Pancreas (tissue), 10 donors: Measurements from ENCODE around the gene GATAD2A. TPM values are rescaled to one million over a fixed set of nuclear protein-coding genes. Genes with fewer than 3 reads are reported as not detected.

Experiments
- ATAC-seq, 4 donors: fragments of 200-7000 bp; cut with Tn5 transposase; one replicate each; pipeline versions ENCODE4 v1.8.0 to v1.9.1; 2020; ENCODE audit warnings: mild to moderate bottlenecking in 4 of 4, moderate library complexity in 4 of 4
- DNase-seq, 6 donors: peaks; one replicate each; pipeline ENCODE4 v3.0.0-alpha.2; 2020
- FAIRE-seq: peaks from 2 replicates; lab custom pipeline; 2012; peaks lifted over from hg19 to GRCh38; lab: Jason Lieb, UNC
- H3K27ac ChIP-seq, 4 donors: fragments of 200-600 bp; sonication (generic); 1 replicate in 3 of 4; 2 replicates in 1 of 4; pipeline versions ENCODE4 v1.5.0 to v1.8.0; 2020
- H3K27me3 ChIP-seq, 4 donors: fragments of 200-600 bp; one replicate each; pipeline ENCODE4 v1.8.0; 2021
- H3K36me3 ChIP-seq, 3 donors: fragments of 200-600 bp; sonication (generic) in 1 of 3; one replicate each; pipeline versions ENCODE4 v1.5.0 to v1.8.0; 2020 to 2021
- H3K4me1 ChIP-seq, 3 donors: fragments of 200-600 bp; one replicate each; pipeline ENCODE4 v1.8.0; 2021
- H3K4me3 ChIP-seq, 4 donors: fragments of 200-600 bp; sonication (generic) in 2 of 4; one replicate each; pipeline versions ENCODE4 v1.5.0 to v1.8.0; 2020 to 2021
- H3K9me3 ChIP-seq, 4 donors: fragments of 200-600 bp; one replicate each; pipeline ENCODE4 v1.8.0; 2021
- WGBS, 2 donors: extraction: QIAGEN DNeasy Blood & Tissue Kit; methylation state at CpG; one replicate each; pipeline ENCODE4 v1.1.7; 2013; 5-methylcytosine and 5-hydroxymethylcytosine counted together
- intact Hi-C, 3 donors: fragments of 100-400 bp; cut with DNase I; formaldehyde crosslinking; loops; one replicate each; pipeline versions ENCODE4 v1.11.1 to v1.14.2; 2022
- polyA plus RNA-seq, 2 donors: library from polyadenylated mRNA; stranded (reverse); fragments of 200-250 nt; gene quantifications; one replicate each; pipeline ENCODE4 v1.2.3, GENCODE V29; 2013
- total RNA-seq, 6 donors: library from RNA; stranded (reverse); fragmentation: NEBNext Ultra II Directional in 4 of 6; extraction: Animal tissue kit (Norgen Biotek cat#: 25700) in 4 of 6; gene quantifications; one replicate each; pipeline versions ENCODE4 v1.2.1 to v1.2.4, GENCODE V29; 2021 to 2023
- TF ChIP-seq, protein P1 (sequence below), 4 donors: fragments of 200-600 bp; sonication (generic) in 3 of 4; IDR thresholded peaks; one replicate each; pipeline versions ENCODE4 v1.5.0 to v1.8.0; 2021; ENCODE audit warnings: antibody characterized with exemption in 4 of 4
- donor health status: healthy with polysubstance abuse.
- donor health status: DM: no; HTN: no; CAD: no; lungs with moderate emphysema.
- donor health status: DM: no; HTN: no; CAD: no.
- donor health status: control.
- donor health status: control.
- donor health status: Bipolar disorder and iron deficiency.
- donor health status: DM: yes; HTN: yes; CAD: no.
- donor health status: DM: no; HTN: no; CAD: no.
- donor health status: DM: no; HTN: no; CAD: no.
- donor health status: DM: yes; HTN: yes; CAD: no.

The GATAD2A gene
- total and polyA plus RNA-seq, 8 donors: 11.9 to 51.8 (median 36.7) TPM

DNA sequence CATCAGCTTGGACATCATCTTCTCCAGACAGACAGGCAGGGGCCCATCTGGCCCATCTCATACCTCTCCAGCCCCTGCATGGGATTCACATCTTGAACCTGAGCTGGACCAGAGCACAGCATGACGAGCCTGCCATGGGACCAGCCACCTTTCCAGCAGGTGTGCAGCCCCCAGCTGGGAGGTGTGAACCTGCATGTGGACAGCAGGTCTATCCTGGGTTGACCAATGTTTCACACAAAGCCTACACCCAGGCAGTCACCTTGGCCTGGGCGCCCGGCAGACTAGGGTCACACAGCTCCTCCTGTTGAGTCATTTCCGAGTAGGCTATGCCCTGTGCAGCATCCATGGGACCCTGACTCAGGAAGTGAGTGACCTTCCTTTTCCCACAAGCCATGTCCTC is 43.4 kb upstream of the GATAD2A start:
- no peak for FAIRE-seq
- intact Hi-C loops: no loop called here
- peaks cover 0 to under 1% (median 0%) of the 10 kb centered on the region in 3 donors for H3K36me3 ChIP-seq
- peaks cover 0 to 4% (median 4%) of the 10 kb centered on the region in 3 donors for H3K4me1 ChIP-seq
- DNase-seq: peak in 1 of 6 donors; percentile 54
- H3K4me3 ChIP-seq: no peak overlapping the region
- TF ChIP-seq, protein P1, sequence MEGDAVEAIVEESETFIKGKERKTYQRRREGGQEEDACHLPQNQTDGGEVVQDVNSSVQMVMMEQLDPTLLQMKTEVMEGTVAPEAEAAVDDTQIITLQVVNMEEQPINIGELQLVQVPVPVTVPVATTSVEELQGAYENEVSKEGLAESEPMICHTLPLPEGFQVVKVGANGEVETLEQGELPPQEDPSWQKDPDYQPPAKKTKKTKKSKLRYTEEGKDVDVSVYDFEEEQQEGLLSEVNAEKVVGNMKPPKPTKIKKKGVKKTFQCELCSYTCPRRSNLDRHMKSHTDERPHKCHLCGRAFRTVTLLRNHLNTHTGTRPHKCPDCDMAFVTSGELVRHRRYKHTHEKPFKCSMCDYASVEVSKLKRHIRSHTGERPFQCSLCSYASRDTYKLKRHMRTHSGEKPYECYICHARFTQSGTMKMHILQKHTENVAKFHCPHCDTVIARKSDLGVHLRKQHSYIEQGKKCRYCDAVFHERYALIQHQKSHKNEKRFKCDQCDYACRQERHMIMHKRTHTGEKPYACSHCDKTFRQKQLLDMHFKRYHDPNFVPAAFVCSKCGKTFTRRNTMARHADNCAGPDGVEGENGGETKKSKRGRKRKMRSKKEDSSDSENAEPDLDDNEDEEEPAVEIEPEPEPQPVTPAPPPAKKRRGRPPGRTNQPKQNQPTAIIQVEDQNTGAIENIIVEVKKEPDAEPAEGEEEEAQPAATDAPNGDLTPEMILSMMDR (IDR thresholded peaks at IDR 0.05): no peak
- H3K27me3 ChIP-seq: no peaks in the 10 kb centered on the region
- no peaks in the 10 kb centered on the region for H3K9me3 ChIP-seq
- WGBS, 2 donors: 81 to 92% methylated on average over 4 of the region's 4 CpGs
- no peak overlapping the region for H3K27ac ChIP-seq
- ATAC-seq: no peak

DNA sequence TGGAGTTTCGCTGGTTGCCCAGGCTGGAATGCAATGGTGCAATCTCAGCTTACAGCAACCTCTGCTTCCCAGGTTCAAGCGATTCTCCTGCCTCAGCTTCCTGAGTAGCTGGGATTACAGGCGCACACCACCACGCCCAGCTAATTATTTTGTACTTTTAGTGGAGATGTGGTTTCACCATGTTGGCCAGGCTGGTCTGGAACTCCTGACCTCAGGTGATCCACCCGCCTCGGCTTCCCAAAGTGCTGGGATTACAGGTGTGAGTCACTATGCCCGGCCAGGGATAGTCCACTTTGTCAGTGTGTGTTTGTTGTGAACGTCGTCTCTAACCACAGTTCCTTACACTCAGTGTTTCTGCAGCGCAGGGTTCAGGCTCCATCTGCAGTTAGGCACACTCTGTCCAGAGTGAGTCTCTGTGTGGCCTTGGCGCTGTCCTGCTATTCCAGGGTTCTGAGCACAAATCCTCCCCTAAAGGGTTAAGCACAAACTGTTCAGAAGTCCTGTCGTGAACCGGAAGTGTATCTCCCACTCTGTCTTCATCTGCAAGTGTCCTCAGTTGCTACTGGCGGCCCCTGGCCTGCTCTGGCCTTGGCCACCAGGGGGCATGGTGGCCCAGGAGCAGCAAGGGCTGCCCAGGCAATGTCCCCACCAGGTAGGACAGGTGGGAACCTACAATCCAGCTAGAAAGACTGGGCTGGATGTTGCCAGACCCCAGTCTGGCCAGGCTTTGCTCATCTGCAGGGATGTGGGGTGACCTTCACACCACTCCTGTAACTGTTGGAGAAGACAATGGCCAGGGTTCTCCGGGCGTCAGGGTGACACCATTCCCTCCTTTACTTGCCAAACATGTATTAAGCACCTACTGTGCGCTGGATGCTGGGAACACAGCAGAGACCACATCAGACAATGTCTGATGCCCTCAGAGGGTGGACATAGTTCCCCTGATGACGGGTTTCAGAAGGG is 38.8 kb upstream of the GATAD2A start:
- no peaks in the 10 kb centered on the region for H3K36me3 ChIP-seq
- FAIRE-seq (no peak), ATAC-seq (peak; percentile 85 to 93 (median 90)), DNase-seq (peak; percentile 62 to 89 (median 84))
- H3K27ac ChIP-seq: no peak overlapping the region
- H3K4me3 ChIP-seq: no peak overlapping the region
- H3K9me3 ChIP-seq: no peaks in the 10 kb centered on the region
- WGBS, 2 donors: 37 to 43% methylated on average over 18 of the region's 18 CpGs
- intact Hi-C loops: no loop called here
- TF ChIP-seq, protein P1 (IDR thresholded peaks at IDR 0.05): peak; percentile 92 to 96 (median 94)
- no peaks in the 10 kb centered on the region for H3K27me3 ChIP-seq
- peaks cover 0 to 4% (median 4%) of the 10 kb centered on the region in 3 donors for H3K4me1 ChIP-seq

DNA sequence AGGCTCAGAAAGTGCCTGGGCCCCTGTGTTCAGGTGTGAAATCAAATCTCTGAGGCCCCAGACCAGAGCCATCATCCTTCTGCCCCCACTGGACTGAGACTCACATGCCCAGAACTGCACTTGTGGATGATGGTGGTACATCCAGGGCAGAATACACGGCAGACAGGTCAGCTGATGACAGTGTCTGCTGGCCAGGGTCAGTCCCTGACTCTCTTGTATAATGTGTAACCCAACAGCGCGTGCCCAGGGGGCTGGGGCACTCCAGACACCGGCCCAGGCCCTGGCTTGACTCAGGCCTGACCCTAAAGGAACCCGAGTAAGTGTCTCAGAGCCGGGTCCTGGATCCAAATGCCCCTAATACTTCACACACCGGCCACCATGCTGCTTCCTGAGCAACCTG is 37.4 kb upstream of the GATAD2A start:
- 67 to 79% methylated on average over 7 of the region's 7 CpGs for whole genome bisulfite sequencing, 2 donors
- intact Hi-C loops: no loop called here
- peaks cover 0 to 4% (median 4%) of the 10 kb centered on the region in 3 donors for H3K4me1 ChIP-seq
- TF ChIP-seq, protein P1 (IDR thresholded peaks at IDR 0.05): no peak
- FAIRE-seq: no peak
- DNase-seq: no peak
- no peaks in the 10 kb centered on the region for H3K27me3 ChIP-seq
- no peak overlapping the region for H3K27ac ChIP-seq
- H3K36me3 ChIP-seq: no peaks in the 10 kb centered on the region
- H3K9me3 ChIP-seq: no peaks in the 10 kb centered on the region
- no peak overlapping the region for H3K4me3 ChIP-seq
- no peak for ATAC-seq

DNA sequence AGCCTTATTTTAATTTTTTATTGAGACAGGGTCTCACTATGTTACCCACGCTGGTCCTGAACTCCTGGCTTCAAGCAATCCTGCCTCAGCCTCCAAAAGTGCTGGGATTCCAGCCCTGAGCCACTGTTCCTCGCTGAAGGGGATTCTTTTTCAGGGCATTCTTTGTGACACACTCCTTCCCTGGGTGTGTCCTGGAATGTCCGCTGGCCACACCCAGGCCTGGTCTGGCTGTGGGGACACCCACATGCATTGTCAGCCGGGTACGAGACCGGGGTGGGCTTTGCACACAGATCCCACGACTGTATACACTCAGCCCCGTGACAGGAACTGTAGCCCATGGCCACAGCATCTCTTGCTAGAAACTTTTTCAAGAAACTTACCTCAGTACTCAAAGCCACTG is 34.4 kb upstream of the GATAD2A start:
- H3K27ac ChIP-seq: no peak overlapping the region
- WGBS, 2 donors: 61 to 69% methylated on average over 8 of the region's 8 CpGs
- DNase-seq: no peak
- H3K27me3 ChIP-seq: no peaks in the 10 kb centered on the region
- no peaks in the 10 kb centered on the region for H3K9me3 ChIP-seq
- FAIRE-seq: no peak
- no peaks in the 10 kb centered on the region for H3K36me3 ChIP-seq
- intact Hi-C loops: loop anchor here in 2 of 3 donors (5.0 to 10.0 kb wide), 2 partner anchors 114 to 116 kb away; no protein-coding TSS in a partner anchor
- no peak for ATAC-seq
- H3K4me1 ChIP-seq: peaks cover 0 to 4% (median 0%) of the 10 kb centered on the region in 3 donors
- TF ChIP-seq, protein P1 (IDR thresholded peaks at IDR 0.05): no peak
- H3K4me3 ChIP-seq: no peak overlapping the region
